GM21526 (cell line): ENCODE results near the gene CCDC102A.

Source experiments
- ATAC-seq: cut with Tn5 transposase; IDR thresholded peaks from one replicate; pipeline ENCODE4 v1.9.1; 2021; ENCODE audit warnings: moderate library complexity; ENCODE audit not compliant: unreplicated experiment, low FRiP score

Gene CCDC102A

GRCh38 chr16:57480754-57481230, 55.6 kb downstream of the CCDC102A start:
- no peak for ATAC-seq

- ATAC-seq, result no peak
Measured at GRCh38 chr16:57479976-57480753, 56.2 kb downstream of the CCDC102A start.

GRCh38 chr16:57479205-57479975, 57.0 kb downstream of the CCDC102A start:
- ATAC-seq, result no peak

GRCh38 chr16:57478396-57479204, 57.8 kb downstream of the CCDC102A start:
- no peak for ATAC-seq

GRCh38 chr16:57477531-57478202, 58.7 kb downstream of the CCDC102A start:
- ATAC-seq, result no peak

GRCh38 chr16:57476546-57477410, 59.6 kb downstream of the CCDC102A start:
- no peak for ATAC-seq

GRCh38 chr16:57475711-57476339, 60.5 kb downstream of the CCDC102A start:
- ATAC-seq, result peak; percentile 81

- ATAC-seq, result no peak
Measured at GRCh38 chr16:57474671-57475661, 61.4 kb downstream of the CCDC102A start.

- ATAC-seq, result no peak
Measured at GRCh38 chr16:57473906-57474305, 62.5 kb downstream of the CCDC102A start.

- no peak for ATAC-seq
Measured at GRCh38 chr16:57473176-57473840, 63.1 kb downstream of the CCDC102A start.

- no peak for ATAC-seq
Measured at GRCh38 chr16:57472665-57473060, 63.7 kb downstream of the CCDC102A start.

GRCh38 chr16:57471852-57472664, 64.3 kb downstream of the CCDC102A start:
- no peak for ATAC-seq

GRCh38 chr16:57471209-57471608, 65.2 kb downstream of the CCDC102A start:
- ATAC-seq, result no peak

GRCh38 chr16:57470711-57471110, 65.7 kb downstream of the CCDC102A start:
- ATAC-seq, result no peak

- ATAC-seq, result no peak
Measured at GRCh38 chr16:57469917-57470470, 66.4 kb downstream of the CCDC102A start.

GRCh38 chr16:57469046-57469445, 67.3 kb downstream of the CCDC102A start:
- no peak for ATAC-seq
